SK-N-SH treated with all-trans-retinoic acid at 6 μM for 48 hours (cell line): ENCODE measurements around the gene KCTD2.

ENCODE experiments used
- CREB5 ChIP-seq: fragments of 250-450 bp; sonication (Bioruptor Pico); IDR thresholded peaks from 2 replicates; pipeline ENCODE4 v1.5.1; 2020; ENCODE audit warnings: low read depth, mild to moderate bottlenecking, moderate library complexity
- ESRRG ChIP-seq: fragments of 250-450 bp; sonication (Bioruptor Pico); IDR thresholded peaks from 2 replicates; pipeline ENCODE4 v1.6.1; 2021; ENCODE audit warnings: mild to moderate bottlenecking
- GLIS3 ChIP-seq: fragments of 250-450 bp; sonication (Bioruptor Pico); IDR thresholded peaks from 2 replicates; pipeline ENCODE4 v1.5.0; 2020; ENCODE audit warnings: mild to moderate bottlenecking, moderate library complexity
- ISL1 ChIP-seq: fragments of 250-450 bp; sonication (Bioruptor Pico); IDR thresholded peaks from 2 replicates; pipeline ENCODE4 v2.1.2; 2022; ENCODE audit warnings: mild to moderate bottlenecking, moderate library complexity
- OSR1 ChIP-seq: fragments of 250-450 bp; sonication (Bioruptor Pico); IDR thresholded peaks from 2 replicates; pipeline ENCODE4 v1.8.0; 2022; ENCODE audit warnings: moderate library complexity, mild to moderate bottlenecking, inconsistent platforms
- PATZ1 ChIP-seq: fragments of 250-450 bp; sonication (Bioruptor Pico); IDR thresholded peaks from 2 replicates; pipeline ENCODE4 v1.8.0; 2020; ENCODE audit warnings: mild to moderate bottlenecking, moderate library complexity, borderline replicate concordance
- RARB ChIP-seq: fragments of 250-450 bp; sonication (Bioruptor Pico); IDR thresholded peaks from 2 replicates; pipeline ENCODE4 v1.8.0; 2021; ENCODE audit warnings: mild to moderate bottlenecking, moderate library complexity
- SNAI2 ChIP-seq: fragments of 250-450 bp; sonication (Bioruptor Pico); IDR thresholded peaks from 2 replicates; pipeline ENCODE4 v1.5.0; 2020; ENCODE audit warnings: mild to moderate bottlenecking, moderate library complexity
- TCF4 ChIP-seq: fragments of 250-450 bp; sonication (Bioruptor Pico); IDR thresholded peaks from 2 replicates; pipeline ENCODE4 v1.8.0; 2021; ENCODE audit warnings: mild to moderate bottlenecking, moderate library complexity, borderline replicate concordance
- ZNF8 ChIP-seq: fragments of 450-650 bp; formaldehyde crosslinking; IDR thresholded peaks from 2 replicates; pipeline ENCODE4 v1.5.0; 2020; ENCODE audit warnings: mild to moderate bottlenecking, moderate library complexity

GRCh38 chr17:75031972-75032719, 14.9 kb upstream of the KCTD2 start:
- no peak for TF ChIP-seq TCF4 (CRISPR knock-in tag)
- no peak for TF ChIP-seq OSR1 (CRISPR knock-in tag)
- TF ChIP-seq CREB5 (CRISPR knock-in tag): no peak
- TF ChIP-seq PATZ1 (CRISPR knock-in tag): no peak
- no peak for TF ChIP-seq SNAI2 (CRISPR knock-in tag)
- TF ChIP-seq RARB: no peak
- TF ChIP-seq ISL1: no peak
- no peak for TF ChIP-seq ZNF8 (CRISPR knock-in tag)
- TF ChIP-seq GLIS3 (CRISPR knock-in tag): no peak
- TF ChIP-seq ESRRG (CRISPR knock-in tag): no peak
